ENCODE results near the gene TRA2A. TPM values are rescaled to one million over a fixed set of nuclear protein-coding genes. Genes with fewer than 3 reads are reported as not detected.

TRA2A gene
- total and polyA plus RNA-seq, 2 of the 13 experiments (the other 11 are each of a cell fraction or from before 2014, with no cell fraction given): 39.1 to 41.6 TPM

DNA sequence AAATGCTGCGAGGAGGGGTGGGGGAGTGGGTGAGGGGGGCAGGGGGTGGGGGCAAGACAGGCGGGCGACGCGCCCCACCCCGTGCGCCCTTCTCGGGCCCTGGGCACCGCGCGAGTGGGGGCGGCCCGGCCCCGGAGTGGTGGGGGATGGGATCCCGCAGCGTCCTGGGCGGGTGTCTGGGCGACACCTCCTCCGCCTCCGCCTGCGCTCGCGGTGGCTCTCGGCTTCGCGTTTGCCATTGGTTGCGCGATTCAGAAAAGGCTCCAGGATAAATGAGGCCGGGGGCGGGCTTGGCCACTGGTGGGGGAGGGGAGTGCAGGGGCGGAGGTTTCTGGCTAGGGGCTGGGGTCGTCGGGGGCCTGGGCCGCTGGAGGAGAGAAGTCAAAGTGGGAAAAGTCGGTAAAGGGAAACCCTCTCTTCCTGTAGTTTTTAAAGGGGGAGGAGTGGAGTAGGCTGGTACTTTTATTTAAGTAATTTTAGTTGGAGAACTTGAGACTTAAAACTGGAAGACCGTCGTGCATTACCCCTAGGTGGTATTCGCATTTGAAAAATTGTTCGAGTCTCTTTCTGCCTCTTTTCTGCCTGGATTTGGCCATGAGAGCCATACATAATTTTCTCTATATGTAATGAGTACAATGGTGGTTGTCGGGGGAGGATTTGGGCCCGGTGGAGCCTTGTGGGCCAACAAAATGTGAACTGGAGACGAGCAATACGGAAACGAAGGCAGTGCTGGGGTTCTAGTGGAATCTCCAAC is 60.5 kb downstream of the TRA2A start (continued):
- TF ChIP-seq, protein P1, sequence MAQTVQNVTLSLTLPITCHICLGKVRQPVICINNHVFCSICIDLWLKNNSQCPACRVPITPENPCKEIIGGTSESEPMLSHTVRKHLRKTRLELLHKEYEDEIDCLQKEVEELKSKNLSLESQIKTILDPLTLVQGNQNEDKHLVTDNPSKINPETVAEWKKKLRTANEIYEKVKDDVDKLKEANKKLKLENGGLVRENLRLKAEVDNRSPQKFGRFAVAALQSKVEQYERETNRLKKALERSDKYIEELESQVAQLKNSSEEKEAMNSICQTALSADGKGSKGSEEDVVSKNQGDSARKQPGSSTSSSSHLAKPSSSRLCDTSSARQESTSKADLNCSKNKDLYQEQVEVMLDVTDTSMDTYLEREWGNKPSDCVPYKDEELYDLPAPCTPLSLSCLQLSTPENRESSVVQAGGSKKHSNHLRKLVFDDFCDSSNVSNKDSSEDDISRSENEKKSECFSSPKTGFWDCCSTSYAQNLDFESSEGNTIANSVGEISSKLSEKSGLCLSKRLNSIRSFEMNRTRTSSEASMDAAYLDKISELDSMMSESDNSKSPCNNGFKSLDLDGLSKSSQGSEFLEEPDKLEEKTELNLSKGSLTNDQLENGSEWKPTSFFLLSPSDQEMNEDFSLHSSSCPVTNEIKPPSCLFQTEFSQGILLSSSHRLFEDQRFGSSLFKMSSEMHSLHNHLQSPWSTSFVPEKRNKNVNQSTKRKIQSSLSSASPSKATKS (CRISPR knock-in tag; IDR thresholded peaks at IDR 0.05): no peak
- TF ChIP-seq, protein P2, sequence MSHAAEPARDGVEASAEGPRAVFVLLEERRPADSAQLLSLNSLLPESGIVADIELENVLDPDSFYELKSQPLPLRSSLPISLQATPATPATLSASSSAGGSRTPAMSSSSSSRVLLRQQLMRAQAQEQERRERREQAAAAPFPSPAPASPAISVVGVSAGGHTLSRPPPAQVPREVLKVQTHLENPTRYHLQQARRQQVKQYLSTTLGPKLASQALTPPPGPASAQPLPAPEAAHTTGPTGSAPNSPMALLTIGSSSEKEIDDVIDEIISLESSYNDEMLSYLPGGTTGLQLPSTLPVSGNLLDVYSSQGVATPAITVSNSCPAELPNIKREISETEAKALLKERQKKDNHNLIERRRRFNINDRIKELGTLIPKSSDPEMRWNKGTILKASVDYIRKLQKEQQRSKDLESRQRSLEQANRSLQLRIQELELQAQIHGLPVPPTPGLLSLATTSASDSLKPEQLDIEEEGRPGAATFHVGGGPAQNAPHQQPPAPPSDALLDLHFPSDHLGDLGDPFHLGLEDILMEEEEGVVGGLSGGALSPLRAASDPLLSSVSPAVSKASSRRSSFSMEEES (CRISPR knock-in tag; IDR thresholded peaks at IDR 0.05): 0 out of 2 replicates have a peak, but pooled peaks have one; percentile 23
- TF ChIP-seq MXD4 (CRISPR knock-in tag; IDR thresholded peaks at IDR 0.05) (no peak), MTA3 (CRISPR knock-in tag; IDR thresholded peaks at IDR 0.05) (no peak), ZNF629 (CRISPR knock-in tag; conservative IDR thresholded peaks at IDR 0.05) (no peak)
- TF ChIP-seq, protein P3, sequence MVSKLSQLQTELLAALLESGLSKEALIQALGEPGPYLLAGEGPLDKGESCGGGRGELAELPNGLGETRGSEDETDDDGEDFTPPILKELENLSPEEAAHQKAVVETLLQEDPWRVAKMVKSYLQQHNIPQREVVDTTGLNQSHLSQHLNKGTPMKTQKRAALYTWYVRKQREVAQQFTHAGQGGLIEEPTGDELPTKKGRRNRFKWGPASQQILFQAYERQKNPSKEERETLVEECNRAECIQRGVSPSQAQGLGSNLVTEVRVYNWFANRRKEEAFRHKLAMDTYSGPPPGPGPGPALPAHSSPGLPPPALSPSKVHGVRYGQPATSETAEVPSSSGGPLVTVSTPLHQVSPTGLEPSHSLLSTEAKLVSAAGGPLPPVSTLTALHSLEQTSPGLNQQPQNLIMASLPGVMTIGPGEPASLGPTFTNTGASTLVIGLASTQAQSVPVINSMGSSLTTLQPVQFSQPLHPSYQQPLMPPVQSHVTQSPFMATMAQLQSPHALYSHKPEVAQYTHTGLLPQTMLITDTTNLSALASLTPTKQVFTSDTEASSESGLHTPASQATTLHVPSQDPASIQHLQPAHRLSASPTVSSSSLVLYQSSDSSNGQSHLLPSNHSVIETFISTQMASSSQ (IDR thresholded peaks at IDR 0.05; ENCODE audit: low read depth): no peak
- TF ChIP-seq, protein P3 (CRISPR knock-in tag; IDR thresholded peaks at IDR 0.05; ENCODE audit: borderline replicate concordance): no peak
- TF ChIP-seq, protein P4, sequence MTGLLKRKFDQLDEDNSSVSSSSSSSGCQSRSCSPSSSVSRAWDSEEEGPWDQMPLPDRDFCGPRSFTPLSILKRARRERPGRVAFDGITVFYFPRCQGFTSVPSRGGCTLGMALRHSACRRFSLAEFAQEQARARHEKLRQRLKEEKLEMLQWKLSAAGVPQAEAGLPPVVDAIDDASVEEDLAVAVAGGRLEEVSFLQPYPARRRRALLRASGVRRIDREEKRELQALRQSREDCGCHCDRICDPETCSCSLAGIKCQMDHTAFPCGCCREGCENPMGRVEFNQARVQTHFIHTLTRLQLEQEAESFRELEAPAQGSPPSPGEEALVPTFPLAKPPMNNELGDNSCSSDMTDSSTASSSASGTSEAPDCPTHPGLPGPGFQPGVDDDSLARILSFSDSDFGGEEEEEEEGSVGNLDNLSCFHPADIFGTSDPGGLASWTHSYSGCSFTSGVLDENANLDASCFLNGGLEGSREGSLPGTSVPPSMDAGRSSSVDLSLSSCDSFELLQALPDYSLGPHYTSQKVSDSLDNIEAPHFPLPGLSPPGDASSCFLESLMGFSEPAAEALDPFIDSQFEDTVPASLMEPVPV (CRISPR knock-in tag; IDR thresholded peaks at IDR 0.05): 0 out of 2 replicates have a peak, but pooled peaks have one; percentile 24
- TF ChIP-seq, protein P5, sequence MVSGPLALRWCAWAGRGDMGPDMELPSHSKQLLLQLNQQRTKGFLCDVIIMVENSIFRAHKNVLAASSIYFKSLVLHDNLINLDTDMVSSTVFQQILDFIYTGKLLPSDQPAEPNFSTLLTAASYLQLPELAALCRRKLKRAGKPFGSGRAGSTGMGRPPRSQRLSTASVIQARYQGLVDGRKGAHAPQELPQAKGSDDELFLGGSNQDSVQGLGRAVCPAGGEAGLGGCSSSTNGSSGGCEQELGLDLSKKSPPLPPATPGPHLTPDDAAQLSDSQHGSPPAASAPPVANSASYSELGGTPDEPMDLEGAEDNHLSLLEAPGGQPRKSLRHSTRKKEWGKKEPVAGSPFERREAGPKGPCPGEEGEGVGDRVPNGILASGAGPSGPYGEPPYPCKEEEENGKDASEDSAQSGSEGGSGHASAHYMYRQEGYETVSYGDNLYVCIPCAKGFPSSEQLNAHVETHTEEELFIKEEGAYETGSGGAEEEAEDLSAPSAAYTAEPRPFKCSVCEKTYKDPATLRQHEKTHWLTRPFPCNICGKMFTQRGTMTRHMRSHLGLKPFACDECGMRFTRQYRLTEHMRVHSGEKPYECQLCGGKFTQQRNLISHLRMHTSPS (CRISPR knock-in tag; IDR thresholded peaks at IDR 0.05; ENCODE audit: low read depth): peak; percentile 72; the same call in 1 of the 2 replicates
- TF ChIP-seq, protein P6, sequence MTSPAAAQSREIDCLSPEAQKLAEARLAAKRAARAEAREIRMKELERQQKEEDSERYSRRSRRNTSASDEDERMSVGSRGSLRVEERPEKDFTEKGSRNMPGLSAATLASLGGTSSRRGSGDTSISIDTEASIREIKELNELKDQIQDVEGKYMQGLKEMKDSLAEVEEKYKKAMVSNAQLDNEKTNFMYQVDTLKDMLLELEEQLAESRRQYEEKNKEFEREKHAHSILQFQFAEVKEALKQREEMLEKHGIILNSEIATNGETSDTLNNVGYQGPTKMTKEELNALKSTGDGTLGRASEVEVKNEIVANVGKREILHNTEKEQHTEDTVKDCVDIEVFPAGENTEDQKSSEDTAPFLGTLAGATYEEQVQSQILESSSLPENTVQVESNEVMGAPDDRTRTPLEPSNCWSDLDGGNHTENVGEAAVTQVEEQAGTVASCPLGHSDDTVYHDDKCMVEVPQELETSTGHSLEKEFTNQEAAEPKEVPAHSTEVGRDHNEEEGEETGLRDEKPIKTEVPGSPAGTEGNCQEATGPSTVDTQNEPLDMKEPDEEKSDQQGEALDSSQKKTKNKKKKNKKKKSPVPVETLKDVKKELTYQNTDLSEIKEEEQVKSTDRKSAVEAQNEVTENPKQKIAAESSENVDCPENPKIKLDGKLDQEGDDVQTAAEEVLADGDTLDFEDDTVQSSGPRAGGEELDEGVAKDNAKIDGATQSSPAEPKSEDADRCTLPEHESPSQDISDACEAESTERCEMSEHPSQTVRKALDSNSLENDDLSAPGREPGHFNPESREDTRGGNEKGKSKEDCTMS (CRISPR knock-in tag; conservative IDR thresholded peaks at IDR 0.05): no peak

All from HepG2 (cell line).